HL-60 (cell line): ENCODE results near the gene MSX2.

Experiments used
- CTCF ChIP-seq: IDR thresholded peaks from one replicate; pipeline ENCODE4 v1.5.1; 2011; ENCODE audit warnings: low read length, control low read depth, inconsistent platforms; ENCODE audit not compliant: insufficient read depth
- GABPA ChIP-seq: IDR thresholded peaks from 2 replicates; pipeline ENCODE4 v1.6.1; 2012; ENCODE audit warnings: low read depth
- POLR2AphosphoS5 ChIP-seq: IDR thresholded peaks from 2 replicates; pipeline ENCODE4 v1.6.1; 2012; ENCODE audit warnings: low read depth
- REST ChIP-seq: IDR thresholded peaks from 2 replicates; pipeline ENCODE4 v1.6.1; 2012; ENCODE audit warnings: low read depth; ENCODE audit not compliant: insufficient replicate concordance

DNA sequence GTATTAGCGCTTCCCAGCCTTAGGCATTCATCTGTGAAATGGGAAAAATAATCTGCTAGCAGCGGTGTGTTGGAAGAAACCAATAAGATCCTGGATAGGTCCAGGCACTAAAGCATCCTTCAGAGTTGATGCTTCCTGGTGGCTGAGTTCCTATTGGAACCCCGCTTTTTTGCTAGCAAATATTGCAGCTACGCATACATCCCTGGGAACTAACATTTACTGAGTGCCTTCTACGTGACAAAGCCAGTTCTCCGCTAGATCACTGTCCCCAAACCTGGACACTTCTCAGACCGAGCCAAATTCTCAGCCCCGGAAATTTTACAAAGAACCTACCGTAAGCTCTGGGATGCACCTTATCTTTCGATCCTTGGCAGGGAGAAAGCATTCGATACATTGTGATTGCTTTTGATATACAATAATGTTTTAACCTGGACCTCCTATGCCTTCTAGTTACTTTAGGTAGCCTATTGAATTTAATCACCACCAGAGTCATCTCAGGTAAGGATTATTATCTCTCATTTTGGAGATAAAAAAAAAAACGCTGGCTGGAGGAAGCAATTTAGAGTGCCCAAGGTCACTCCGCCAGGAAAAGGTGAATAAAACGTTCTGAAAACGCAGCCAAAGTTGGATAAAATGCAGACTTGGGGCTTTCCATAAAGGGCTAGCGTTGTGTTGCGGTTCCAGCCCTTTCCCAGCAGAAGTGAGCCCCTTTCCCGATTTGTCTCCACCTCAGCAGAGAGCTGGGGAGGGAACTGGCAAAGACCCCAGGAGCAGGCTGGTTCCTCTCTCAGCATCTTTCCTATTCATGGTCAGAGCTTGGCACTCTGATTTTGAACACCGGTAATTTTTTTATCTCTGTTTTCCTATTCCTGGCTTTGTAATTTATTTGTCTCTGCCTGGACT is 2.6 kb upstream of the MSX2 start:
- TF ChIP-seq CTCF (no peak), REST (no peak), POLR2AphosphoS5 (no peak), GABPA (no peak)
